MCF 10A (cell line): ENCODE measurements around the gene ABCC2. TPM values are rescaled to one million over a fixed set of nuclear protein-coding genes. Genes with fewer than 3 reads are reported as not detected.
A peak's percentile ranks its signal among the peaks of the same experiment; 100 is the strongest.

Experiments
- BruUV-seq: library from RNA; stranded (reverse); fragments of 400-500 nt; replicated peaks from 2 replicates; lab custom pipeline; 2021; lab: Mats Ljungman, UMichigan
- CTCF ChIA-PET: fragments of 300-600 bp; sonication (Branson Sonifier 250); formaldehyde crosslinking; extraction: SDS; loops from one replicate; lab custom pipeline; 2021; ENCODE audit warnings: antibody characterized with exemption, inconsistent platforms; lab: Yijun Ruan, JAX
- POLR2A ChIA-PET: fragments of 300-600, 350-650 bp; sonication (Branson Sonifier 250); formaldehyde crosslinking; extraction: SDS; loops from one replicate; lab custom pipeline; 2020; ENCODE audit warnings: antibody characterized with exemption, inconsistent platforms; lab: Yijun Ruan, JAX
- DNase-seq: peaks from one replicate; pipeline ENCODE4 v3.0.0-alpha.2; 2018; ENCODE audit not compliant: unreplicated experiment
- H3K27ac Mint-ChIP-seq: one replicate; pipeline ENCODE4 v1.8.0; 2022; ENCODE audit warnings: mild to moderate bottlenecking, low read depth, mixed read lengths; ENCODE audit not compliant: unreplicated experiment
- H3K27me3 Mint-ChIP-seq: one replicate; pipeline ENCODE4 v1.8.0; 2022; ENCODE audit warnings: mixed read lengths; ENCODE audit not compliant: insufficient read depth, unreplicated experiment
- H3K36me3 Mint-ChIP-seq: one replicate; pipeline ENCODE4 v1.8.0; 2022; ENCODE audit warnings: mild to moderate bottlenecking, moderate library complexity, mixed read lengths; ENCODE audit not compliant: insufficient read depth, unreplicated experiment
- H3K4me1 Mint-ChIP-seq: one replicate; pipeline ENCODE4 v1.8.0; 2022; ENCODE audit warnings: mixed read lengths; ENCODE audit not compliant: insufficient read depth, unreplicated experiment
- H3K4me3 Mint-ChIP-seq: one replicate; pipeline ENCODE4 v1.8.0; 2022; ENCODE audit warnings: mild to moderate bottlenecking, moderate library complexity, mixed read lengths; ENCODE audit not compliant: unreplicated experiment
- H3K9me3 Mint-ChIP-seq: one replicate; pipeline ENCODE4 v1.8.0; 2022; ENCODE audit warnings: mixed read lengths; ENCODE audit not compliant: unreplicated experiment
- intact Hi-C: fragments of 100-400 bp; cut with micrococcal nuclease; formaldehyde crosslinking; loops from 2 replicates; pipeline ENCODE4 v1.14.1; 2022
- total RNA-seq: library from RNA; stranded (reverse); gene quantifications from 2 replicates; pipeline ENCODE4 v1.2.3, GENCODE V29; 2022
- TF ChIP-seq, protein P1 (sequence below): fragments of 200-600 bp; IDR thresholded peaks from one replicate; pipeline ENCODE4 v1.8.0; 2022; ENCODE audit warnings: antibody characterized with exemption, mild to moderate bottlenecking; ENCODE audit not compliant: unreplicated experiment

Gene ABCC2
- total RNA-seq, 1 experiment from 2014 or later: 6.3 TPM

DNA sequence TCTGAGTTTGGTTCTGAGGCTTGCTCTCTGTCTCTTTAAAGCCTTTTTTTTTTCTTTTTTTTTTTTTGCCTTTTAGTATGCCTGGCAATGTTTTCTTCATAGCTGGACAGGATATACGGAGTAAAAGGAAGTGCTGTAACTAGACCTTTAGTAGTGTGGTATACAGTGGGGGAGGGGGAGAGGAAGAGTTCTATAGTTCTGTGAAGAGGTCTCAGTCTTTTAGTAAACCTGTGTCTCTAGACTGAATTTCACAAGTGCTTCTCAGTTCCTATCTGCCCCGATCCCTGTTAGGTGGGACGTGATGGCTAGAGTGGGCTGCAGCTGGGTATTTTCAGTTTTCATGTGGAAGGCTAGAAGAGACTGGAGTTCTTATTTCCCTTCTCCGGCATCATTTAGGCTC, 3.1 kb upstream of the ABCC2 start:
- ChIA-PET CTCF (no interaction called here), POLR2A (interaction anchor here (0.6 to 10.4 kb wide), 5 partner anchors 9 to 47 kb away, joined by 3 to 129 read pairs (median 5); partner anchors contain the start of genes COX15 and CUTC)
- no peaks in the 10 kb centered on the region for H3K36me3 Mint-ChIP-seq
- H3K4me1 Mint-ChIP-seq: peaks cover 58% of the 10 kb centered on the region
- peak overlapping the region; percentile 70 for H3K4me3 Mint-ChIP-seq
- H3K9me3 Mint-ChIP-seq: no peaks in the 10 kb centered on the region
- BruUV-seq: TSS peak; percentile 89
- TF ChIP-seq, protein P1, sequence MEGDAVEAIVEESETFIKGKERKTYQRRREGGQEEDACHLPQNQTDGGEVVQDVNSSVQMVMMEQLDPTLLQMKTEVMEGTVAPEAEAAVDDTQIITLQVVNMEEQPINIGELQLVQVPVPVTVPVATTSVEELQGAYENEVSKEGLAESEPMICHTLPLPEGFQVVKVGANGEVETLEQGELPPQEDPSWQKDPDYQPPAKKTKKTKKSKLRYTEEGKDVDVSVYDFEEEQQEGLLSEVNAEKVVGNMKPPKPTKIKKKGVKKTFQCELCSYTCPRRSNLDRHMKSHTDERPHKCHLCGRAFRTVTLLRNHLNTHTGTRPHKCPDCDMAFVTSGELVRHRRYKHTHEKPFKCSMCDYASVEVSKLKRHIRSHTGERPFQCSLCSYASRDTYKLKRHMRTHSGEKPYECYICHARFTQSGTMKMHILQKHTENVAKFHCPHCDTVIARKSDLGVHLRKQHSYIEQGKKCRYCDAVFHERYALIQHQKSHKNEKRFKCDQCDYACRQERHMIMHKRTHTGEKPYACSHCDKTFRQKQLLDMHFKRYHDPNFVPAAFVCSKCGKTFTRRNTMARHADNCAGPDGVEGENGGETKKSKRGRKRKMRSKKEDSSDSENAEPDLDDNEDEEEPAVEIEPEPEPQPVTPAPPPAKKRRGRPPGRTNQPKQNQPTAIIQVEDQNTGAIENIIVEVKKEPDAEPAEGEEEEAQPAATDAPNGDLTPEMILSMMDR: no peak
- H3K27me3 Mint-ChIP-seq: no peaks in the 10 kb centered on the region
- intact Hi-C loops: loop anchor here (1.0 kb wide), 1 partner anchor 47 kb away; the partner anchor contains the start of genes COX15 and CUTC
- DNase-seq: peak; percentile 82
- H3K27ac Mint-ChIP-seq: peak overlapping the region; percentile 93

DNA sequence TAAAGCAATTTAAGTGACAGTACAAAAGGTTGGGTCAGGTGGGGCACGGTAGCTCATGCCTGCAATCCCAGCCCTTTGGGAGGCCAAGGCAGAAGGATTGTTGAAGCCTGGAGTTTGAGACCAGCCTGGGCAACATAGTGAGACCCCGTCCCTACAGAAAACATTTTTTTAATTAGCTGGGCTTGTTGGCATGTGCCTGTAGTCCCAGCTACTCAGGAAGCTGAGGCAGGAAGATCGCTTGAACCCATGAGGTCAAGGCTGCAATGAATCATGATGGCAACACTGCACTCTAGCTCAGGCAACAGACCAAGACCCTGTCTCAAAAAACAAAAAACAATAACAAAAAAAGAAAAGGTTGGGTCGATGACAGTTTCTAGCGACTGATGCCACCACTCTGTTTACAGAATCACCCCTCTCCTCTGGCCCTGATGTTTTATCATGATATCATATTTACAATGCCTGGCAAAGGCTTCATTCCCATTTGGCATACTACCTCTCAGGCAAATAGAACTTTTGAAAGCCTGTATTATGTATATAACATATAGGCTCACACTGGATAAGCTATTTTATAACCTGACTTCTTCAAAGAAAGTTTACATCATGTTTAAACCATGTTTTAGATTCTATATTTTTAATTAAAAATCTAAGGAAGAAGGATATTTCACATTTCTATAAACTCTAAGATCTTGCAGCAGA, 558 bp upstream of the ABCC2 start:
- peaks cover 7% of the 10 kb centered on the region for H3K36me3 Mint-ChIP-seq
- H3K4me3 Mint-ChIP-seq: no peak overlapping the region
- CTCF ChIA-PET: interaction anchor here (0.6 to 1.5 kb wide), 6 partner anchors 9 to 141 kb away, joined by 3 to 6 read pairs (median 3); partner anchors contain the start of gene CUTC
- peaks cover 57% of the 10 kb centered on the region for H3K4me1 Mint-ChIP-seq
- H3K27ac Mint-ChIP-seq: no peak overlapping the region
- intact Hi-C loops: no loop called here
- no peak for DNase-seq
- POLR2A ChIA-PET: interaction anchor here (0.6 to 10.4 kb wide), 4 partner anchors 39 to 123 kb away, joined by 3 to 129 read pairs (median 4); partner anchors contain the start of genes COX15, CUTC and ENTPD7
- H3K9me3 Mint-ChIP-seq: no peaks in the 10 kb centered on the region
- H3K27me3 Mint-ChIP-seq: no peaks in the 10 kb centered on the region
- no TSS peak for BruUV-seq
- TF ChIP-seq, protein P1: no peak

DNA sequence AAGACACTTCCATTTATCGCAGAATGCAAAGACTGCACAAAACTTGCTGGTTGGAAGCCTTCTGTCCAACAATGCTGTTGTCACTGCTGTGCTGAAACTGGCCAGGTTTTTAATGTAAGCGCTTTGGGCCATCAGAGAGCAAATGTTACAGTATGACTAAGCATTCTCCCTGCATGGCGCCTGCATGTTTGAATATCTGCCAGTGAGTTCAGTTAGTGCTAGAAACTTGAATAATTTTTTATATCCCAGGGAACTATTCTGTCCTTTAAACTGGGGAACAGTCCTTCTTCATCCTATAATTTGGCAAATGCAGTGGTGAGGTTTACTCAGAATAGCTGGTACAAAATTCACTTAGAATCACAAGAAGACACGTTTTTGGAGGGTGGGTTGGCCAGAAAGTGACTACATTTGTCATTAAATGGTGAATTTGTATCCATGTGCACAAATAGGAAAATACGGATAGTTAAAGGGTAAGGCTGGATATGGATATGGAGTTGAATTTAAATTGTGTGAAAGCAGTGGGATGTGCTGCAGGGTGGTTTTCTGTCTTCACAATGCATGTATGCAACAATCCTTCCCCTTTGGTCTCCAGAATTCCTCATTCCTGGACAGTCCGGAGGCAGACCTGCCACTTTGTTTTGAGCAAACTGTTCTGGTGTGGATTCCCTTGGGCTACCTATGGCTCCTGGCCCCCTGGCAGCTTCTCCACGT, 1.7 kb downstream of the ABCC2 start:
- TF ChIP-seq, protein P1: no peak
- CTCF ChIA-PET: no interaction called here
- Mint-ChIP-seq H3K27ac (peak overlapping the region; percentile 36), H3K4me3 (peak overlapping the region; percentile 62), H3K9me3 (no peaks in the 10 kb centered on the region), H3K4me1 (peaks cover 47% of the 10 kb centered on the region), H3K27me3 (no peaks in the 10 kb centered on the region), H3K36me3 (peaks cover 20% of the 10 kb centered on the region)
- BruUV-seq: no TSS peak
- peak; percentile 83 for DNase-seq
- POLR2A ChIA-PET: interaction anchor here (1.0 to 2.7 kb wide), 4 partner anchors 17 to 52 kb away, joined by 3 to 22 read pairs (median 6); partner anchors contain the start of genes COX15 and CUTC
- intact Hi-C loops: no loop called here
